CD4-positive, alpha-beta T cell treated with Interleukin-10 for 1 hour (primary cell): ENCODE results near the gene SLC31A2.

ENCODE experiments used
- DNase-seq: peaks from one replicate; pipeline ENCODE4 v3.0.0-alpha.2; 2020

The SLC31A2 gene

DNA sequence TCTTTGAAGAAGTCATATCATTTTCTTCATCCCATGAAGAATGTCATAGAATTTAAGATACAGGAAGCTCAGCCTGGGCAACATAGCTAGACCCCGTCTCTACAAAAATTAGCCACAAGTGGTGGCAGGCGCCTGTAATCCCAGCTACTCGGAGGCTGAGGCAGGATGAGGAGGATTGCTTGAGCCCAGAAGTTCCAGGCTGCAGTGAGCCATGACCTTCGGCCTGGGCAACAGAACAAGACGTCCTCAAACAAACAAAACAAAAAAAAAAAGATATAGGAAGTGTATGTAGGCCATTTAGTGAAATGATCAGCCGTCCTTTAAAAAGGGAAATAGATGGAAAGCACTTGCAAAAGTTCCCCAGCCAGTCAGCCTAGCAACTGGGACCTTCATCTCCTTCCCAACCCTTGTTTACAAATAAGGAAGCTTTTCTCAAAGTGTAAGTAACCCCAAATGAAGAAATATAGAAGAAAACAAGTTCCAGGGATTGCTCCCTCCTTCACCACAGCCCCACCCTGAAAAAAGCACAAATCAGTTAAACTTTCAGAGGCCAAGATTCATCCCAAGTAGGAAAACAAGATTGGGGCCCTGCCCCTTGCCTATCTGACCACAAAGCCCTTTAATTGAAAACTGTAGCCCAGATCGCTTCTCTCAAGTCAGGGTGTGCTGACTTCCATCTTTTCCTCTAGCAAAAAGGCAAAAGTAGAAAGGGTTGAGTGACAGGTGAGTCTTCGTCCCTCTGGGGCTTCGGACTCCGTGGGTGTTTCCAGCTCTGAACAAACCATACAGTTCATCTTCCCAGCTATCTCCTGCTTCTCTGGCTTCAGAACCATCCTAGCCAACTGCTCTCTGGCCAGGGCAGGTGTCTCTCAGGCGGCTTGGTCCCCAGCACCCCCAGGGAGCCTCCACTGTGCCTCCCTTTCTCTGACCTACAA is 1.2 kb downstream of the SLC31A2 start:
- DNase-seq, result peak; percentile 15

DNA sequence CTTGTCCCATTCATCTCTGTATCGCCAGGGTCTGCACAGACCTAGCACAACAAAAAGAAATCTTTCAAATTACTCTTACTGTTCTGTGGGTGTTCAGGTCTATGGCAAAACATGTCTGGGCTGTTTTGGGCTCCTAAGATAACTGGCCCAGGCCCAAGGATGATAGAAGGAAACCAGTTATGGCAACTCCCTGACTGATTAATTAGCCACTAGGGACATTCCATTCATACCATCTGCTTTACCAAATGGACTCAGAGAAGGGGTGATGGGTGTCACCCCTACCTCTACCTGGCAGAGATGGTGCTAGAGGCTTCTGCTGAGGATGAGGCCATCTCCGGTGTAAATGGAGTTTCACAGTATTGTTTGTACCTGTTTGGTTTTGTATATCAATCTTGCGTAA is 1.9 kb downstream of the SLC31A2 start:
- peak; percentile 23 for DNase-seq

DNA sequence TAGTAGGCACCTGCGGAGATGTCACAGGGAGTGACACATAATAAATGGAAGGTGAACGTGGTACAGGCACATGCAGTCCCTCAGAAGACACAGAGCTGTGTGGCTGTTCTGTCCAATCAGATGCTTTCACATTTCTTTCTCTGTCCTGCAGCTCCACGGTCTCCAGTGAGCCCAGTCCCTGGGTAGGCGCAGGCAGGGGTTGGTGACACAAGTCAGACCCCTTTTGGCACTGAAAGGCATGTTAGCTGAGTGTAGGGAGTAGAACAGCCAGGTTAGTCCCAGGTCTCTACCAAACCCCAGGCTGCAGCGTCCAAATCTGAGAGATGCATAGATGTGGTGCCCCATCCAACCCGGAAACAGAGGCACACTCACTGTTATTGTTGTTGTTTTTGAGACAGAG is 2.8 kb downstream of the SLC31A2 start:
- no peak for DNase-seq

DNA sequence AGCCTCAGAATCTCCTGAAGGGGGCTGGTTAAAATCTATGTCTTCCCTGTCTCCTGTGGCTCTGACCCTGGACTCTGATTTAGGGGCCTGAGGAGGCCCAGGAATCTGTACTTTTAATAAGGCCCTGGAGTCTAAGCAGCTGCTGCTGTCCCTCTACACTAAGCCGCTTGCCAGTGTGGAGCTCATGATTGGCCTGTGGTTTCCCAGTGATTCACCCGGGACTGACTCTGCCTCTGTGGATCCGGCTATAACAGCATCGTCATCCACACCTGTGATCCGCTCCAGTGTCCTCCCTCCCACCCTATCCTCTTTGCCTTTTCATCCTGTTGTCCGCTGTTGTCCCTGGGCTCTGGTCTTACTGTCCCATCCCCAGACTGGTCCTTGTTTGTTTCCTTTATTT is 3.7 kb downstream of the SLC31A2 start:
- DNase-seq, result no peak

DNA sequence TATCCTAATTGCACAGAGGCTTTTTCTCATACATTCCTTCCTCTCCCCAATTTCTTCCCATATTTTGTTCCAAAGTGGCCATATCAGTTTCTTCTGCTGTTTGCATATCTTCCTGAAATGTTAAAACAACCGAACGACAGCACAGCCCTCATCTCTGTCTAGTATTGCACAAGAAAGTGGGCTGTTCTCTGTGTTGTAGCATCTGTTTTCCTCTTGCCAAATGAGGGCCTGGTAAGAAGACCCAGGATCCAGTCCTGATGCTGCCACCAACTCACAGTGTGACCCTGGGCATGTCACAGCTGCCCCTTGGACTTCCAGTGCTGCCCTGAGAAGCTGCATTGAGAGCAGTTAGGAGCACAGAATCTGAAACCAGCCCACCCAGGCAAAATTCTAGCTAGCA is 4.1 kb downstream of the SLC31A2 start:
- DNase-seq, result no peak

DNA sequence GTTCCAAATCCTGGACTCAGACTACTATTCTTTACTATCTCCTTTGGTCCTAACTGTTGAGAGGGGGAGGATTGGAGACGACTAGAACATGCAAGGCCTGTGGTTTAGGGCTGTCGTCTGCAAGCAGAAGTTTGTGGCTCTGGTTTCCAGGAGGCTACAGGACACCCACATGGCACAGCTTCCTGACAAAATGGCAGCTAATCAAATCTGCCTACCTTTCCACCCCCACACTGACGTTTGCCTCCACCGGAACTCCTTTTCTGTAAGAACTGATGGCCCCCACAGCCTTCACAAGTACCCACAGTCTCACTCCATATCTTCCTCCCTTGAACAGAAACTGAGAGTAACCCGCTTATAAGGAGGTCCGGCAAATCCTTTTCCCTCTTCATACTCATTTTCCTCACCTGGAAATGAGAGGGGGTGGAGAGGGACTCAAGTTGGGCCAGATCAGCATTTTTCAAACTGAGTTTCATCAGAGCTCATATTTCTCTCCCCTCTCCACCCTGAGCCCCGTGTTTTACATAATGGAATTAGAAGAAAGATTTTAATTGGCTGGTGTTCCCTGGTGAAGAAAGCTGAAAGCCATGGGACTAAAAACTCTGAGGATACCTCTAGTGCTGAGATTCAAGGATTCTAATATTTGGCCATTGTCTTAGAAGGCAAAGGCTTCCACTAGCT is 5.2 kb downstream of the SLC31A2 start:
- peak; percentile 48 for DNase-seq

DNA sequence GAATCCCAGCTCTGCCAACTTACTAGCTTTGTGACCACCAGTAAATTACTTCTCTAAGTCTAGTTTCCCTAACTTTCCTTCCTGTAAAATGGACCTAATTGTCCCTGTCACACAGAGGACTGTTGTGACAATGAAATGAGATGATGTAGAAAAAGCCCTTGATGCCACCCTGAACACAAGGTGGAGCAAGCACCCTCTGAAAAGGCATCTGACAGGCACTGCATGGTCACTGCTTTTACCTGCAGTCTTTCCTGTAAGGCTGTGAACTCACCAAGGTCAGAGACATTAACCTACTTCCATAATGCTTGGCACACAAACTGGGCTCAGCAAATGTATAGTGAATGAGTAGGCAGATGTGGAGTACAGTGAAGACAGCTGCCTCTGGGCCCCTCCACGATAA is 6.1 kb downstream of the SLC31A2 start:
- no peak for DNase-seq

DNA sequence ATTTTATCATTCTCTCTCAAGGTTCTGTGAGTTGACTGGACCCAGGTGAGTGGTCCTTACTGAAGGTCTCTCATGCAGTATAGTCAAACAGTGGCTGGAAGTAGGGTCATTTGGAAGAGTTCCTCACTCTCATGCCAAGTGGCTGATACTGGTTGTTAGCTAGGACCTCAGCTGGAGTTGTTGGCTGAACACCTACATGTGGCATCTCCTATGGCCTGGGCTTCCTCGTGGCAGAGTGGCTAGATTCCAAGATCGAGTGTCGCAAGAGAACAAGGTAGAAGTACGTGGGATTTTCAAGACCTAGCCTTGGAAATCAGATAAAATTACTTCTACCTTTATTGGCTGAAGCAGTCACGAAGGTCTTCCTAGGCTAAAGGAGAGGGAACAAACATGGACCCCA is 7.6 kb downstream of the SLC31A2 start:
- DNase-seq, result no peak

DNA sequence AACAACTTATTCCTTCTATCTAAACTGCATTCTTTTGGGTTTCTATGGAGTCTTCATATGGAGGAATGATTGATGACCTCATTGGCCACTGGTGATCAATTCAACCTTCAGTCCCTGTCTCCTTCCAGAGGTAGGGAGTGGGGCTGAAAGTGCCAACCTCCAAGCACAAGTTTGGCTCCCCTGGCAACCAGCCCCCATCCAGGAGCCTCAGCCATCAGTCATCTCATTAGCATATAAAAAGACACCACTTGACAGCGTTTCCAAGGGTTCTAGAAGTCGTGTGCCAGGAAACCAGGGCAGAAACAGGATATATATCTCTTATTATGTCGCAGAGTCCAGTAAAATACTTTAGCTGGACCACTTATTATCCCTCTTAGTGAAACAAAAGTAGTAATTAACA is 9.8 kb downstream of the SLC31A2 start:
- DNase-seq, result no peak

DNA sequence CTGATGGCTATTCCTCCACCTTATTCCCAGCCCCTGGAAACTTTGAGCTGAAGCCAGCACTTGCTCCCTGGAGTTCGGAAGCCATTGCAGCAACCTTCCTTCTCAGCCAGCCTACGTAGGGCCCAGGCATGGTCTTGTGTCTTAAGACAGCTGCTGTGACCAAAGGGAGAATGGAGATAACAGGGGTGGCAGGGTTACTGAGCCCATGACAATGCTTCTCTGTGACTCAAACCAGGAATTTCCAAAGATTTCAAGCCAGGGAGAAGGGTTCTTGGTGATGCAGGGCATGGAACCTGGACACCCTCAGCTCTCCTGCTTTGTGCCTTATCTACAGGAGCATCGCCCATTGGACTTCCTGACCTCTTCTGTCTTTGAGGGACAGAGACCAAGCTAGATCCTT is 12.2 kb downstream of the SLC31A2 start:
- no peak for DNase-seq

DNA sequence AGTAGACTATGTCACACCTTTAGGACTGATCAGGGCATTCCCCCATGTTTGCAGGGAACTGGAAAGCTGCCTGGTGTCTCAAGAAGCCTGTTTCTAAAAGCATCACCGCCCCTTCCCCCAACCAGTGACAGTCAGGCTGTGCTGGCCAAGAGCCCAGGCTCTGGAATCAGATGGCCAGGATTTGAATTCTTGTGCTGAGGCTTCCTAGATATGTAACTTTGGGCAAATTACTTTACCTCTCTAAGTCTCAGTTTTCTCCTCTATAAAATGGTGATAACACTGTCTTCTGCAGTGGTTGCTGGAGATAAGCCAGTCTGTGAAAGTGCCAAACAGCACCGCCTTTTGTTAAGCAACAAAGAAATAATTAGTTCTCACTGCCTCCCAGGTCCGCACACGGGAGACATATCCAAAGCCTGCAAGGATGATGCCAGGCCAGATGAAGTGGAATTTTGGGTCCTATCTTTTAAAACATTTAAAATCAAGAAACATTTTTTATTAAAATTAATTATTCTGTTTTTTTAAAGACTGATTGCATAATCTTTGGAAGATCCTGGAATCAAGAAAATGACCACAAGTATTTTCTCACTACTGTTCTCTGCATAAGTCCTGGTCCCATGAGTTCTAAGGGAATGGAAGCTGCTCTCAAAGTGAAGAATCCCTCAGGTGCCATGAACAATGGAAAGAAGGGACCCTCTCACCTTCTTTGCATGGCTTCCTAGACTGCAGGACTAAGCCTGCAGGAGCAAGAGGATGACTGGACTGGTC is 13.9 kb downstream of the SLC31A2 start:
- DNase-seq, result no peak

DNA sequence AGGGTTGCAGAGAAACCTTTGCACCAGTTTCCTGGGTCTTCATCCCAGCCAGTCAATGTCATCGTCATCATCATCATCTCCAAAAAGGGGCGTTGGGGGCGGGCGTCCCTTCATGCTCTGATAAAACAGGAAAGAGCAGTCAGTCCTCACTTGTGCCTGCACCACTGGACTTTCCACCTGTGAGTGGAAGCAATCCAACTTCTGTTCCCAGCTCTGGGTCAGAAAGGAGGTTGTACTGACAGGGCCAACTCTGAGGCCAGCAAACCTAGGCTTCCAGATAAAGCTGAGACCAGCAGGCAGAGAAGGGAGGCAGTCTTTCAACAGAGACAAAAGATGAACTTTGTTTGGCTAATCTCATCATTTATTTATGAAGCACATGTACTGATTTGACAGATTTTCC is 15.2 kb downstream of the SLC31A2 start:
- no peak for DNase-seq

DNA sequence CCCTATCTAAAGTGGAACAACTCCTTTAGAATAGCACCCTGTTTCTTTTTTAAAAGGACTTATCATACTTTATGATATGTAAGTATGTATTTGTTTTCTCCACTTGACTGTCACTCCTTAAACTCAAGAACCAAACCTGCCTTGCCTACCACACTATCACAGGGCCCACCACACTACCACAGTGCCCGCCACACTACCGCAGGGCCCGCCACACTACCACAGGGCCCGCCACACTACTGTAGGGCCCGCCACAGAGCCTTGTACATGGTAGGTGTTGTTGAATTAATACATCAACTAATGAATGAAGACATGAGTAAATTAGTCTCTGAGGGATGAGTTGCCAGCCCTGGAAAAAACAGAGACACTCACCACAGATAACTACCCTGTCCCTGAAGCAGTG is 18.0 kb downstream of the SLC31A2 start:
- no peak for DNase-seq

DNA sequence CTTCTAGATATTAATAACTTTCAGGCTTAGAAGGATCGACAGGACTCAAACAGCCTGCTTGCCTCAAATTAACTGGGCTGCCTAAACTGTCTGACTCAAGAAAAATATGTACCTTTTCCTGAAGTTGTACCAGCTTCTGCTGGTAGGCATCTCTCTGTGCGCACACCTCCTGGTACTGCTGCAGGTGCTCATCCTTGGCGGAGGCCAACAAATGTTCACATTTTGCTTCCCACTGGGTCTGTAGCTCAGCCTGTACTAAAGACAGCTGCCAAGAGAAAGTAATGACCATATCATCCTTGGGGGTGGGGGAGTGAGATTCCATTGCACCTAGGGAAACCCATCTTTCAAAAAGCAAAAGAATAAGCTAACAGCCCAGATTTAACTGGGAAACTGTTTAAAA is 22.5 kb downstream of the SLC31A2 start:
- DNase-seq, result no peak

DNA sequence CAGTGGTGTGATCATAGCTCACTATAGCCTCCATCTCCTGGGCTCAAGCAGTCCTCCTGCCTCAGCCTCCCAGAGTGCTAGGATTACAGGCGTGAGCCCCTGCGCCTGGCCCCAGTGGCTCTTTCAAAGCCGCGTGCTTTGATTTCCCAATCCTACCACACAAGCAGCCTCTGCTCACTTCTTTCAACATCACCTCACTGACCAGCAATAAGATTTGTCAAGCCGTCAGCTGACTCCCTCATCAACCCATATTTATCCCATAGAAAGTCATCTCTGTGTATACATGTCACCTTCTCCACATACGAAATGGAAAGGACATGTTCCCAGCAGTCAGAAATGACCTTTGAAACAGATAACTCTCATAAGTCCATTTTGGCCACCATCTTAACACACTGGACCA is 26.0 kb downstream of the SLC31A2 start:
- no peak for DNase-seq

DNA sequence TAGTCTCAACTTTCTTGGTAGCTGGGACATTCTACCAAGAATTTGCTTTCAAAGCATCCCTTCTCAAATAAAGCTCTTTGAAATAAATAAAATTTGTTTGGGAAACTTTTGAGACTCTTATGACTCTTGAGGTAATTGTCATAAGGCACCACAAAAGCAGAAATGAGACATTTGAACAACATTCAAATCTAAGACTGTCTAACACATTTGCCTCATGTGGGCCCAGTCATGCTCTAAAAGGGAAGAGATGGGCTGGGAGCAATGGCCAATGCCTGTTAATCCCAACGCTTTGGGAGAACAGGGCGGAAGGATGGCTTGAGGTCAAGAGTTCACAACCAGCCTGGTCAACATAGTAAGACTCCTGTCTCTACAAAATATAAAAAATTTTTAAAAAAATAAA is 26.4 kb downstream of the SLC31A2 start:
- no peak for DNase-seq

DNA sequence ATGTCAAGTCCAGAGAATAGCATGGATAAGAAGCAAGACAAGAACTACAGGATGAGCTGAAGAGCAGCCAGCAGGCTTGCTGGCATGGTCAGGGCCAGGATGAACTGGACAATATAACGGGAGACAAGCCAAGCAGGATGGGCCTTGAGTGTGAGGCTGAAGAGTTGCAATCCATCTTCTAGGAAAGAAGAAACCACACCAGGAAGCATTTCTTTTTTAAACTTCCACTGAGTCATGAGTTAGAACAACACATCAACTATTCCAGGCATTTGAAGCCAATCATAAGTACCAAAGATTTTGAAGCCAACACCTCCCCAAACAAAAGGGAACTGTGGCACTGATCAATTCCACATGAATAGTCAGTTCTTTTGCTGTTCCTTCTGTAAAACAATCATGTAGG is 27.3 kb downstream of the SLC31A2 start:
- DNase-seq, result no peak

DNA sequence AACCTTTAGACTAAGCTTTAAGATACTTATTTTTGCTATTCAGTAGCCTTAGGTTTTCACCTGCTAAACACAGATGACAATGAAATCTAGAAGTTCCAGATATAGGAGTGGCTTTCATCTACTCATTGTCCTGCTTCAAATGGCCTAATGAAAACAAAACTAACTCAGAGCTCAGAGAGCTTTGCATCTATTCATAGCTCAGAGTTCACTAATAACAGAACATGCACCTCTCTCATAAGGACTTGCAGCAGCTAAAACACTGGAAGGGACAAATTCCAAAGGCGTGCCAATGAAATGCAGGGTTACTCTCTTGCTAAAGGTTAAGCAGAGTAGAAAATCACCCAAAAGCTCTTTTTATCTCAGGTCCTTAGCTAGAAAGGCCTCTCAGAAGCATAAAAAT is 29.0 kb downstream of the SLC31A2 start:
- no peak for DNase-seq

DNA sequence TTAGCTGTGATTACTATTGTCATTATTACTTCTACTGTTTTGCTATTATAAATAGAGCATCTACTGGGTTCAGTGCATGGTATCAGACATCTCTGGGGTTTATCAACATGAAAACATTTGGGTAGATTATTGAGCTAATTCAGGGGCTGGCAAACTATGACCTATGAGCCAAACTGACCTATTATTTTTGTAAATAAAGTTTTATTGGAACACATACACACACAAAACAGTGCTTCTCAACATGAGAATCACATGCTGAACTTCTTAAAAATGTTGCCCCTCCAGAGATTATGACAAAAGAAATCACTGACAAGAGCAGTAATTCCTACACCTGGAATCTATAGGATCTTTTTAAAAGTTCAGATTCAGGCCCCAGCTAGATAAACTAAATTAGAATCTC is 30.4 kb downstream of the SLC31A2 start:
- no peak for DNase-seq

DNA sequence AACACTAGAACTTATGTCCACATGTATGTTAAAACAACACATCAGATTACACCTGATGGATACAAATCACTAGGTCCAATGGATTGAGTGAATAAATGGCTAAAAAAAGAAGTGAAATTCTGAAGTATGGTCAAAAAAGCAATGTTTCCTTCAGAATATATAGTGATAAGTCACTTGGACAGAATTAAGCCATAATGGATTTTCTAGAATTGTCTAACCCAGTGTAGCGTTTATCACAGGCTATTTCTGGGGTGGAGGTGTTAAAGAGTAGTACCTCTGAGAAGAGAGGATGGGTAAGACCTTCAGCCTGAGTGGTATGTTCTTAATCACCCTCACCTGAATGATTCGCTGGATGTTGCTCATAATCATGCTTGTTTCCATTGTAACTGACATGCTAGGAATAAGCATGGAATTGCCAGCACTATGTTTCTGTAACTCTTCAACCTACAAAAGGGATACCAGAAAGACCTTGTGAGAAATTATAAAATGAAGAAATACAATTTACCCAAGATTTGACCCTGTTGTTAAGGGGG is 33.2 kb downstream of the SLC31A2 start:
- DNase-seq, result no peak

DNA sequence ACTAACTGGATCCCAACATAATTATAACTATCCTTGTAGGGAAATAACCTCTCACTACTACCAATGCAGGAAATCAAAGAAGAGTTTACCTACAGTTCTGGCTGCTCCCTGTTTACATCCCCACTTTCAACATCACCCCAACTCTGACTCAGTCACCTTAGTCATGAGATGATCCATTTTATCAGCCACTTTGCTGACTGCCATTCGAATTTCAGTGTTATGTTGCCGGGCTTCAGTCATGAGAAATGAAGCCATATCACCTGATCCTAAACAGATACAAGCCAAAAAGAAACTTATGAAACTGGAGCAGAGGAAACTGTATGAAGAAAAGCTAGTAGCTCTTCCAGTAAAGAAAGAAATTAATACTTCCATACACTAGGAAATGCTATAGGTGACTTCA is 33.7 kb downstream of the SLC31A2 start:
- DNase-seq, result no peak

DNA sequence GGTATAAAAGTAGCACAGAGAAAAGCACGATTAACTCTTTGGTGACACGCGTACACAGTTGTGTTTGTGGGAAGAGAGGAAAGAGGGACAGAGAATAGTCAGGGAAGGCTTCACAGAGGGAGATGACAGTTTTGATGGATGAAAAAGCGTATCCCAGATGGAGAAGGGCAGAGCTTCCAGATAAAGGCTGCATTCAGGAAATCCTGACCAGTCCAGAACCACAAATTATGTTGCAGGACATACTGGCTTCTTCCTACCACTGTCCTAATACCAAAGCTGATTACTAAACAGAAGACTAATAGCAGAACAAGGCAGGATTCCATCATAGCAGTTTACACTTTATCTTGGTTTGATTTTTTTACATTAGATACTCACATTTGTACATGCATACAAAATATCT is 34.5 kb downstream of the SLC31A2 start:
- DNase-seq, result no peak

DNA sequence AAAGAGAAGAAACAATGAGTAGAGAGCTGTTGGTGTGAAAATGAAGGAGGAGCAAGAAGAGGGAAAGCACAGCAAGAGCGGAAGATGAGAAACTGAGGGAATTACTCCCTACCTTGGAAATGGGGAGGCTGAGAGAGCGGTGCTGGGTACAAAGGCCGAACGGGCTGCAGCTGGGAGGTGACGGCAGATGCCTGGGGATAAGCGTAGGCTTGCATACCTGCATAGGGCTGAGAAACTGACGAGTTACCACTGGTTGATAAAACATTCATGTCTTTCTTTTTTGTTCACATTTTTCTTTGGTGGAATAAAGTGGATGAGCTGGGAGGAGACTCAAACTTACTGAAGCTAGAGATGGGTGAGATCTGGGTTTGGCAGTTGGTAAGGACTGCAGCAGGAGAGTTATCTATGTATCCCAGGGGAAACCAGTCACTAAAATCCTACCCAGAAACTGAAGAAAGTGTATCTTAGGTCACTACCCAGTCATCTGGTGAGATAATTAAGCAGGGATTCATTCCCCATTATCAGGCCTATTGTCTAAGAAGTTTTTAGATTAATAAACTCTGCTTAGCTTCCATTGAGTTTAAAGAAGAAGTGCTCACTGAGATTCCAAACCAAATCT is 35.4 kb downstream of the SLC31A2 start:
- DNase-seq, result no peak
